Measurements from ENCODE around the gene ZAP70. TPM values are rescaled to one million over a fixed set of nuclear protein-coding genes. Genes with fewer than 3 reads are reported as not detected.
"Not testable (repeated sequence)": the region's sequence is repeated elsewhere in the genome, so short reads cannot be mapped to it uniquely, and the experiment has no call there.

The ZAP70 gene
- total RNA-seq, 2 donors from 2014 or later = 2.4 to 2.8 TPM

GRCh38 chr2:97695744-97696143 is 17.6 kb upstream of the ZAP70 start:
- no peak for DNase-seq (ENCODE audit: low spot score)
- intact Hi-C loops (cut with DNase I) = loop anchor here in 1 of 2 donors (5.0 kb wide), 1 partner anchor 103 kb away; no protein-coding TSS in a partner anchor

GRCh38 chr2:97697252-97698235 is 15.8 kb upstream of the ZAP70 start:
- intact Hi-C loops (cut with DNase I) = loop anchor here in 1 of 2 donors (5.0 kb wide), 1 partner anchor 105 kb away; no protein-coding TSS in a partner anchor
- DNase-seq (ENCODE audit: low spot score) = peak; percentile 97

GRCh38 chr2:97698530-97698929 is 14.8 kb upstream of the ZAP70 start:
- intact Hi-C loops (cut with DNase I) = loop anchor here in 1 of 2 donors (5.0 kb wide), 1 partner anchor 106 kb away; no protein-coding TSS in a partner anchor
- no peak for DNase-seq (ENCODE audit: low spot score)

GRCh38 chr2:97699765-97700444 is 13.5 kb upstream of the ZAP70 start:
- DNase-seq (ENCODE audit: low spot score) = no peak
- intact Hi-C loops (cut with DNase I) = loop anchor here in 1 of 2 donors (5.0 to 10.0 kb wide), 2 partner anchors 108 to 685 kb away; no protein-coding TSS in a partner anchor

GRCh38 chr2:97701186-97701585 is 12.2 kb upstream of the ZAP70 start:
- DNase-seq (ENCODE audit: low spot score) = no peak
- intact Hi-C loops (cut with DNase I) = loop anchor here in 1 of 2 donors (10.0 kb wide), 1 partner anchor 684 kb away; no protein-coding TSS in a partner anchor

GRCh38 chr2:97701851-97702465 is 11.4 kb upstream of the ZAP70 start:
- DNase-seq (ENCODE audit: low spot score) = no peak
- intact Hi-C loops (cut with DNase I) = loop anchor here in 1 of 2 donors (10.0 kb wide), 1 partner anchor 683 kb away; no protein-coding TSS in a partner anchor

GRCh38 chr2:97702731-97703470 is 10.5 kb upstream of the ZAP70 start:
- DNase-seq (ENCODE audit: low spot score) = no peak
- intact Hi-C loops (cut with DNase I) = loop anchor here in 1 of 2 donors (10.0 kb wide), 1 partner anchor 682 kb away; no protein-coding TSS in a partner anchor

GRCh38 chr2:97703741-97704140 is 9.6 kb upstream of the ZAP70 start:
- intact Hi-C loops (cut with DNase I) = loop anchor here in 1 of 2 donors (10.0 kb wide), 1 partner anchor 681 kb away; no protein-coding TSS in a partner anchor

GRCh38 chr2:97704989-97705388 is 8.4 kb upstream of the ZAP70 start:
- DNase-seq (ENCODE audit: low spot score) = no peak
- intact Hi-C loops (cut with DNase I) = loop anchor here (5.0 to 10.0 kb wide), 2 partner anchors 680 to 1782 kb away; no protein-coding TSS in a partner anchor

More at GRCh38 chr2:97703741-97704140, 9.6 kb upstream of the ZAP70 start:
- DNase-seq (ENCODE audit: low spot score) = no peak

- intact Hi-C loops (cut with DNase I) = loop anchor here (5.0 to 10.0 kb wide), 2 partner anchors 679 to 1781 kb away; no protein-coding TSS in a partner anchor
- peak; percentile 74 for DNase-seq (ENCODE audit: low spot score)
Measured at GRCh38 chr2:97706112-97706511, 7.3 kb upstream of the ZAP70 start.

GRCh38 chr2:97706708-97707345 is 6.5 kb upstream of the ZAP70 start:
- intact Hi-C loops (cut with DNase I) = loop anchor here (5.0 to 10.0 kb wide), 2 partner anchors 678 to 1780 kb away; no protein-coding TSS in a partner anchor
- peak; percentile 28 for DNase-seq (ENCODE audit: low spot score)

GRCh38 chr2:97707362-97708047 is 5.9 kb upstream of the ZAP70 start:
- DNase-seq (ENCODE audit: low spot score) = peak; percentile 77
- intact Hi-C loops (cut with DNase I) = loop anchor here (5.0 to 10.0 kb wide), 2 partner anchors 677 to 1780 kb away; no protein-coding TSS in a partner anchor

- intact Hi-C loops (cut with DNase I) = loop anchor here (5.0 to 10.0 kb wide), 2 partner anchors 677 to 1779 kb away; no protein-coding TSS in a partner anchor
- peak; percentile 54 for DNase-seq (ENCODE audit: low spot score)
Measured at GRCh38 chr2:97708048-97708380, 5.4 kb upstream of the ZAP70 start.

- no peak for DNase-seq (ENCODE audit: low spot score)
- intact Hi-C loops (cut with DNase I) = loop anchor here (5.0 to 10.0 kb wide), 2 partner anchors 676 to 1779 kb away; no protein-coding TSS in a partner anchor
Measured at GRCh38 chr2:97708608-97709007, 4.8 kb upstream of the ZAP70 start.

- intact Hi-C loops (cut with DNase I) = no loop called here
- no peak for DNase-seq (ENCODE audit: low spot score)
Measured at GRCh38 chr2:97711394-97711711, 2.0 kb upstream of the ZAP70 start.

GRCh38 chr2:97712175-97712574 is 1.2 kb upstream of the ZAP70 start:
- intact Hi-C loops (cut with DNase I) = not testable (repeated sequence)
- DNase-seq (ENCODE audit: low spot score) = peak; percentile 40

- DNase-seq (ENCODE audit: low spot score) = peak; percentile 69
- intact Hi-C loops (cut with DNase I) = no loop called here
Measured at GRCh38 chr2:97712693-97713295, 582 bp upstream of the ZAP70 start.
